Measurements from ENCODE around the gene TRUB2. TPM values are rescaled to one million over a fixed set of nuclear protein-coding genes. Genes with fewer than 3 reads are reported as not detected.
A peak's percentile ranks its signal among the peaks of the same experiment; 100 is the strongest.

TRUB2 gene, protein sequence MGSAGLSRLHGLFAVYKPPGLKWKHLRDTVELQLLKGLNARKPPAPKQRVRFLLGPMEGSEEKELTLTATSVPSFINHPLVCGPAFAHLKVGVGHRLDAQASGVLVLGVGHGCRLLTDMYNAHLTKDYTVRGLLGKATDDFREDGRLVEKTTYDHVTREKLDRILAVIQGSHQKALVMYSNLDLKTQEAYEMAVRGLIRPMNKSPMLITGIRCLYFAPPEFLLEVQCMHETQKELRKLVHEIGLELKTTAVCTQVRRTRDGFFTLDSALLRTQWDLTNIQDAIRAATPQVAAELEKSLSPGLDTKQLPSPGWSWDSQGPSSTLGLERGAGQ
- polyA plus RNA-seq, result 10 to 100 TPM; 19.9 to 32.0 (median 25.7) TPM

- peaks cover 30% of the 10 kb centered on the region in 2 donors for H3K4me1 Mint-ChIP-seq
- H3K9me3 Mint-ChIP-seq, result no peaks in the 10 kb centered on the region
- peak within 1 kb of the TSS; percentile 95 to 98 (median 98) for H3K4me3 Mint-ChIP-seq
- DNase-seq, result peak; percentile 93 to 94 (median 94)
- H3K27me3 Mint-ChIP-seq (ENCODE audit: low read depth in 3 of 3), result peaks cover 5 to 12% (median 11%) of the 10 kb centered on the region in 3 donors
- H3K27ac Mint-ChIP-seq, result peak within 1 kb of the TSS; percentile 96 to 99 (median 98)
- H3K36me3 Mint-ChIP-seq, result peaks cover 0 to 7% (median 6%) of the 10 kb centered on the region in 3 donors
Measured at GRCh38 chr9:128322404-128323211, at the start of gene TRUB2, which contains the start of gene COQ4. Gene TRUB2, minus strand, starts transcription at chr9:128322447. Its CDS starts 39 bp downstream, at chr9:128322408. Gene COQ4, plus strand, starts transcription at chr9:128322839. Its CDS starts 20 bp downstream, at chr9:128322859.

DNA sequence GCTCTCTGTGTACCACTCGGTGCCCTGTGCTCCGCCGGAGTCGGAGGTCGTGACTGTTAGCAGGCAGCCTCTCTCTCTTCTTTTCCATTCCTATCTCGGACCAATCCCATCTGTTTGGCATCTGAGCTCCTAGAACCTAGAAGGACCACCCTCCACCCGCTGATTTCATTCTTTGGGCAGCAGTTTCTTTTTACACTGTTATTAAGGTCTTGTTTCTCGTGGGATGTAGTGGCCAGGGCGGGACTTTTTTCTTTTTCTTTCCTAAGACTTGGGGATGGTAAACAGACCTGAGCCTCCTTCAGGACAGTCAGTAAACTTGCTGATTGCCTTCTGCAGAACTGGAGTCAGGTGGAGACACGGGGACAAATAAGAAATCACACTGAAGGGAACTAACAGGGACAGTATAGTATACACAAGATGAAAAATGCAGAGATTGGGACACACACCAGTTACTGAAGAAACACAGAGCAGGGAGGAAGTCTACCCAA, 49.4 kb upstream of the TRUB2 start:
- Mint-ChIP-seq H3K27me3 (ENCODE audit: low read depth in 3 of 3) (peaks cover 2 to 16% (median 4%) of the 10 kb centered on the region in 3 donors), H3K36me3 (peaks cover 0 to 4% (median 0%) of the 10 kb centered on the region in 3 donors), H3K4me1 (peaks cover 35 to 39% of the 10 kb centered on the region in 2 donors), H3K9me3 (no peaks in the 10 kb centered on the region), H3K27ac (peak overlapping the region; percentile 95 to 99 (median 98)), H3K4me3 (peak overlapping the region; percentile 95 to 99 (median 96))
- DNase-seq, result no peak

GRCh38 chr9:128370752-128371629, 48.7 kb upstream of the TRUB2 start, which contains the start of gene URM1:
Gene URM1, plus strand, starts transcription at chr9:128371374. Its CDS starts 7 bp downstream, at chr9:128371381.
- peaks cover 0 to 4% (median 0%) of the 10 kb centered on the region in 3 donors for H3K36me3 Mint-ChIP-seq
- H3K4me3 Mint-ChIP-seq, result peak within 1 kb of the TSS; percentile 95 to 99 (median 96)
- peaks cover 2 to 16% (median 4%) of the 10 kb centered on the region in 3 donors for H3K27me3 Mint-ChIP-seq (ENCODE audit: low read depth in 3 of 3)
- H3K4me1 Mint-ChIP-seq, result peaks cover 35 to 39% of the 10 kb centered on the region in 2 donors
- H3K9me3 Mint-ChIP-seq, result no peaks in the 10 kb centered on the region
- peak within 1 kb of the TSS; percentile 95 to 99 (median 98) for H3K27ac Mint-ChIP-seq
- peak; percentile 94 to 96 (median 95) for DNase-seq

GRCh38 chr9:128370367-128370751, 48.1 kb upstream of the TRUB2 start:
- H3K27me3 Mint-ChIP-seq (ENCODE audit: low read depth in 3 of 3), result peaks cover 4 to 16% (median 5%) of the 10 kb centered on the region in 3 donors
- no peak for DNase-seq
- no peaks in the 10 kb centered on the region for H3K9me3 Mint-ChIP-seq
- H3K4me3 Mint-ChIP-seq, result peak overlapping the region; percentile 95 to 99 (median 96)
- peaks cover 0 to 4% (median 0%) of the 10 kb centered on the region in 3 donors for H3K36me3 Mint-ChIP-seq
- peak overlapping the region; percentile 95 to 99 (median 98) for H3K27ac Mint-ChIP-seq
- H3K4me1 Mint-ChIP-seq, result peaks cover 35 to 39% of the 10 kb centered on the region in 2 donors

GRCh38 chr9:128369024-128369706, 46.9 kb upstream of the TRUB2 start:
- peaks cover 32 to 39% of the 10 kb centered on the region in 2 donors for H3K4me1 Mint-ChIP-seq
- no peak overlapping the region for H3K27ac Mint-ChIP-seq

GRCh38 chr9:128365525-128365924, 43.3 kb upstream of the TRUB2 start:
- Mint-ChIP-seq H3K4me1 (peaks cover 12 to 20% of the 10 kb centered on the region in 2 donors), H3K36me3 (no peaks in the 10 kb centered on the region), H3K27me3 (ENCODE audit: low read depth in 3 of 3) (peaks cover 3 to 5% (median 3%) of the 10 kb centered on the region in 3 donors), H3K4me3 (no peak overlapping the region), H3K9me3 (no peaks in the 10 kb centered on the region), H3K27ac (no peak overlapping the region)
- DNase-seq, result no peak

More at GRCh38 chr9:128369024-128369706, 46.9 kb upstream of the TRUB2 start:
- peaks cover 7 to 16% (median 7%) of the 10 kb centered on the region in 3 donors for H3K27me3 Mint-ChIP-seq (ENCODE audit: low read depth in 3 of 3)
- DNase-seq, result no peak
- no peaks in the 10 kb centered on the region for H3K9me3 Mint-ChIP-seq
- H3K4me3 Mint-ChIP-seq, result peak overlapping the region in 1 of 5 donors; percentile 18
- peaks cover 0 to 4% (median 0%) of the 10 kb centered on the region in 3 donors for H3K36me3 Mint-ChIP-seq

GRCh38 chr9:128362774-128363173, 40.5 kb upstream of the TRUB2 start:
- no peak overlapping the region for H3K27ac Mint-ChIP-seq
- H3K27me3 Mint-ChIP-seq (ENCODE audit: low read depth in 3 of 3), result peaks cover 1 to 5% (median 3%) of the 10 kb centered on the region in 3 donors
- no peaks in the 10 kb centered on the region for H3K9me3 Mint-ChIP-seq
- H3K36me3 Mint-ChIP-seq, result no peaks in the 10 kb centered on the region
- peaks cover 6 to 13% of the 10 kb centered on the region in 2 donors for H3K4me1 Mint-ChIP-seq
- peak overlapping the region in 1 of 5 donors; percentile 29 for H3K4me3 Mint-ChIP-seq
- DNase-seq, result no peak

DNA sequence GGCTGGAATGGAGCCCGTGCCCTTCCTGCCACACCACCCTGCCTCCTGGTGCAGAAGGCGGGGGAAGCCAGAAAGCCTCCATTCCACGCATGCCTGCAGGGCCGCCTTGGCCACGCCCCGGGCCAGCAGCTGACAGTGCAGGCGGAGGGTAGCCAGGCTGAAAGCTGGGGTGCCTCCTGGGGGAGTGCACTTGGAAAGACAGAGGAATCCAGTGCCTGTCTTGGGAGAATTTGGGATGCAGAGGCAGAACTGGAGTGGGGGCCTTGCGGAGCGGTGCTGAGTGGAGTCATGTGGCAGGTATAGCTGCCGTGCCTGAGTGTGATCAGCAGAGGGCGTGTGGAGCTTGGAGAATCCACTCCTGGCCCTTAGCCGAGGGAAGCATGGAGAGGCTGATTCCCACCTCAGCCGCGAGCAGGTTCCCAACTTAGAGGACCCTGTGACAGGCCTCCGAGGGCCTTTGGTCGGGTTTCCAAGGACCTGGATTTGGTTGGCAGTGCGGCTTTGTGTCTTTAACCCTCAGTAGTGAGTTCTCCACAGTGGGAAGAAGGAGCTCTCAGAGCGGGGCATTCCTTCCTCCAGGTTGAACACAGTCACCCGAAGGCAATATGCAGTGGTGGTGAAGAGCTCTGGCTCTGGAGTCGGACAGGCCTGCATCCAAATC, 39.9 kb upstream of the TRUB2 start:
- Mint-ChIP-seq H3K27ac (peak overlapping the region in 1 of 6 donors; percentile 73), H3K4me1 (peaks cover 6 to 13% of the 10 kb centered on the region in 2 donors), H3K27me3 (ENCODE audit: low read depth in 3 of 3) (peaks cover 1 to 5% (median 3%) of the 10 kb centered on the region in 3 donors), H3K36me3 (no peaks in the 10 kb centered on the region), H3K9me3 (no peaks in the 10 kb centered on the region), H3K4me3 (peak overlapping the region; percentile 53 to 87 (median 78))
- DNase-seq, result peak; percentile 55 to 59 (median 56)

DNA sequence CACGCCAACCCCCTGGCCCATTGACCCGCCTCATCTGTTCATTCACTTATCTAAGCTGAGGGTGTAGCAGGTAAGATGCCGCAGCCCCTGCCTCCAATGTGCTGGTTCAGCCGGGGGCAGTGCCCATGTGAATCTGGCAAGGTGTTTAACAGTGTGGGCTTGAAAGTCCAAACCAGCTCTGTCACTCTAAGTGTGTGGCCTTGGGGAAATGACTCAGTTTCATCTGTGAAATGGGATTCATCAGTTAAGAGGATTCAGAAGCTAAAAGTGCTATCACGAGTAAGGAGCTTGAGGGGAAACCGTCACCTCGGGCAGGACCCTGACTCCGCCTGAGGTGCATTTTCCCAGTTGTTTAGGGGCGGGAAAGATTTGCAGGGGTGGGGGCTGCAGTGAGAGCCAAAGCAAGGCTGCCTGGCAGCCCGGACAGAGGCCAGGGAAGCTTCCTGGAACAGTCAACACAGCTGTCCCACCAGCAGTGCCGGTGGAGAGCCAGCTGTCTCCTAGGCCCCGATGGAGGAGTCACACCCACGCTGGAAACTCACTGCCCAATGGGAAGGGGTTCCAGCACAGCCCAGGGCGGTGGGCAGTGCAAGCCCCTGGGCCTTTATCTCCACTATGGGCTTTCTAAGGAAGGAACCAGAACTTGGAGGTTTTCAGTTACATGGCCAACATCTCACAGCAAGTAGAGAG, 39.2 kb upstream of the TRUB2 start:
- H3K27ac Mint-ChIP-seq, result peak overlapping the region in 2 of 6 donors; percentile 11 to 76
- H3K4me1 Mint-ChIP-seq, result peaks cover 6 to 13% of the 10 kb centered on the region in 2 donors
- peaks cover 1 to 5% (median 3%) of the 10 kb centered on the region in 3 donors for H3K27me3 Mint-ChIP-seq (ENCODE audit: low read depth in 3 of 3)
- no peak for DNase-seq
- no peaks in the 10 kb centered on the region for H3K9me3 Mint-ChIP-seq
- H3K36me3 Mint-ChIP-seq, result no peaks in the 10 kb centered on the region
- H3K4me3 Mint-ChIP-seq, result peak overlapping the region; percentile 39 to 78 (median 56)

DNA sequence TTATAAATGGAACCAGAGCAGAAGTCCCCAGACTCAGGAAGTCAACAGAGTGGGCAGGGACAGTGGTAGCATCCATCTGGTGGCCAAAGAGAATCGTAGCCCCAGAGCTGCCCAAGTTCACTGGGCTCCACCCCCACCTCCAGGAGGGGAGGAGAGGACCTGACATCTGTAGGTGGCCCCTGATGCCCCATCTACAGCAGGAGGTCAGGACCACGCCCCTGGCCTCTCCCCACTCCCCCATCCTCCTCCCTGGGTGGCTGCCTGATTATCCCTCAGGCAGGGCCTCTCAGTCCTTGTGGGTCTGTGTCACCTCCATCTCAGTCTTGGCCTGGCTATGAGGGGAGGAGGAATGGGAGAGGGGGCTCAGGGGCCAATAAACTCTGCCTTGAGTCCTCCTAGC, 38.6 kb upstream of the TRUB2 start:
- Mint-ChIP-seq H3K9me3 (no peaks in the 10 kb centered on the region), H3K4me3 (no peak overlapping the region), H3K36me3 (peaks cover 0 to 4% (median 3%) of the 10 kb centered on the region in 3 donors)

GRCh38 chr9:128358861-128359260, 36.6 kb upstream of the TRUB2 start:
- Mint-ChIP-seq H3K4me1 (peaks cover 6 to 13% of the 10 kb centered on the region in 2 donors), H3K27ac (no peak overlapping the region), H3K27me3 (ENCODE audit: low read depth in 3 of 3) (peaks cover 0 to 3% (median 1%) of the 10 kb centered on the region in 3 donors), H3K9me3 (no peaks in the 10 kb centered on the region), H3K36me3 (peaks cover 0 to 7% (median 6%) of the 10 kb centered on the region in 3 donors), H3K4me3 (no peak overlapping the region)
- no peak for DNase-seq

More for the DNA sequence above, 38.6 kb upstream of the TRUB2 start:
- Mint-ChIP-seq H3K27ac (no peak overlapping the region), H3K4me1 (peaks cover 6 to 13% of the 10 kb centered on the region in 2 donors), H3K27me3 (ENCODE audit: low read depth in 3 of 3) (peaks cover 1 to 5% (median 4%) of the 10 kb centered on the region in 3 donors)
- no peak for DNase-seq
